Fibroblast of the aortic adventitia (primary cell): ENCODE measurements around the gene PADI3. TPM values are rescaled to one million over a fixed set of nuclear protein-coding genes. Genes with fewer than 3 reads are reported as not detected.

Source experiments
- DNase-seq: peaks from one replicate; pipeline ENCODE4 v3.0.0-alpha.2; 2010; ENCODE audit warnings: low read depth
- H3K4me3 ChIP-seq: 2 replicates; pipeline ENCODE4 v1.5.1; 2011; ENCODE audit warnings: low read depth, mild to moderate bottlenecking, control low read depth, low read length, moderate library complexity
- total RNA-seq: library from RNA; depleted of rRNA; stranded (reverse); fragments of >200 nt; gene quantifications from 2 replicates; pipeline ENCODE4 v1.2.3, GENCODE V29; 2012; ENCODE audit warnings: low replicate concordance
- TF ChIP-seq, protein P1 (sequence below): IDR thresholded peaks from 2 replicates; pipeline ENCODE4 v1.5.1; 2011; ENCODE audit warnings: mild to moderate bottlenecking, low read length, control low read depth, inconsistent platforms; ENCODE audit not compliant: insufficient read depth

Gene PADI3
- total RNA-seq, 1 donor, result not detected

DNA sequence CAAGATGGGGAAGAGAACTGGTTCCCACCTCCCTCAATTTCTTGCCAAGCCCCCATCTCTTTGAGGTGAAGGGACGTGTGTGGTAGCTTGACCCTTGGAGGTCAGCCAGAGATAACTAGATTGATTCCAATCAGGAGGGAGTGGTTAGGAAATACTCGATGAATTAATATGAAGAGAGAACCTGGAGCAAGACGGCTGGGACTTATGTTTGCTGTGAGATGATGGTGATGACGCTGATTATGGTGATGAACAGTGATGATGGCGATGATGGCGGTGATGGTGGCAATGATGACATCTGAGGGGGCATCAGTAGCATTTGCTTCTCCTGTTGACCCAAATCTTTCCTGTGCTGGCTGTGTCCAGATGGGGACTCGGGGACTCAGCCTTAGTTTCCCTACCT lies 43.2 kb upstream of the PADI3 start:
- H3K4me3 ChIP-seq, result no peak overlapping the region
- TF ChIP-seq, protein P1, sequence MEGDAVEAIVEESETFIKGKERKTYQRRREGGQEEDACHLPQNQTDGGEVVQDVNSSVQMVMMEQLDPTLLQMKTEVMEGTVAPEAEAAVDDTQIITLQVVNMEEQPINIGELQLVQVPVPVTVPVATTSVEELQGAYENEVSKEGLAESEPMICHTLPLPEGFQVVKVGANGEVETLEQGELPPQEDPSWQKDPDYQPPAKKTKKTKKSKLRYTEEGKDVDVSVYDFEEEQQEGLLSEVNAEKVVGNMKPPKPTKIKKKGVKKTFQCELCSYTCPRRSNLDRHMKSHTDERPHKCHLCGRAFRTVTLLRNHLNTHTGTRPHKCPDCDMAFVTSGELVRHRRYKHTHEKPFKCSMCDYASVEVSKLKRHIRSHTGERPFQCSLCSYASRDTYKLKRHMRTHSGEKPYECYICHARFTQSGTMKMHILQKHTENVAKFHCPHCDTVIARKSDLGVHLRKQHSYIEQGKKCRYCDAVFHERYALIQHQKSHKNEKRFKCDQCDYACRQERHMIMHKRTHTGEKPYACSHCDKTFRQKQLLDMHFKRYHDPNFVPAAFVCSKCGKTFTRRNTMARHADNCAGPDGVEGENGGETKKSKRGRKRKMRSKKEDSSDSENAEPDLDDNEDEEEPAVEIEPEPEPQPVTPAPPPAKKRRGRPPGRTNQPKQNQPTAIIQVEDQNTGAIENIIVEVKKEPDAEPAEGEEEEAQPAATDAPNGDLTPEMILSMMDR, result no peak
- no peak for DNase-seq

DNA sequence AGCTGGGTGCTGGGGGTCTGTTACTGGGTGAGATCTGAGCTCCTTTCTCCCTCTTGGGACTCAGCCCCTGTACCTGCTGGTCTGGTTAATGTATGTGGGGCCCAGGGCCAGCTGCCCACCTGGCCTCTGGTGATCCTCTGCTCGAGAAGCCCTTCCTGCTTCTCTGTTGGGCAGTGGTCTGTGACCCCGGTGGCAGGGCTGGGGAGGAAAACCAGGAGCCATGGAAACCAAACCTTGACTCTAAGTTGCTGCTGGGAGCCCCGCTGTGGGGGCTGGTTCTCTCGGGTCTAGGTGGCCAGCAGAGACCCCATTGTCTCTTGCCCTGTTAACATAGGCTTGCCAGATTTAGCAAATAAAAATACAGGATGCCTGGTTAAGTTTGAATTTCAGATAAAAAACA lies 42.7 kb upstream of the PADI3 start:
- TF ChIP-seq, protein P1, result no peak
- no peak overlapping the region for H3K4me3 ChIP-seq
- no peak for DNase-seq

DNA sequence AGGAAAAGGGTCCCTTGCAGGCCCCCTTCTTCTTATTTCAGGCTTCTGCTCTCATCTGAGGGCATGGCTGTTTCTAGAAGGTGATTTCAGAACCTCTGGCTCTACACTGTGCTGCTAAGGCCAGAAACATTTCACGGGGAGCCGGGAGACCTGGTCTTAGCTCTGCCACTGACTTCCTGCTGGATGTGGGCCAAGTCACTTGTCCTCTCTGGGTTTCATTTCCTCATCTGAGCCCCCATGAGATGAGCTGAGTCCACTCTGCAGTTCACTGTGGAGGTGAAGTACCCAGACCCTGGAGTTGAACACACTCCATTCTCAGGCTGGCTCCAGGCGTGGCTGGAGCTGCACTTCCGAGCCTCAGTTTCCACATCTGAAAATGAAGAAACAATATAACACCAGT lies 41.9 kb upstream of the PADI3 start:
- H3K4me3 ChIP-seq, result no peak overlapping the region
- DNase-seq, result no peak
- TF ChIP-seq, protein P1, result no peak

DNA sequence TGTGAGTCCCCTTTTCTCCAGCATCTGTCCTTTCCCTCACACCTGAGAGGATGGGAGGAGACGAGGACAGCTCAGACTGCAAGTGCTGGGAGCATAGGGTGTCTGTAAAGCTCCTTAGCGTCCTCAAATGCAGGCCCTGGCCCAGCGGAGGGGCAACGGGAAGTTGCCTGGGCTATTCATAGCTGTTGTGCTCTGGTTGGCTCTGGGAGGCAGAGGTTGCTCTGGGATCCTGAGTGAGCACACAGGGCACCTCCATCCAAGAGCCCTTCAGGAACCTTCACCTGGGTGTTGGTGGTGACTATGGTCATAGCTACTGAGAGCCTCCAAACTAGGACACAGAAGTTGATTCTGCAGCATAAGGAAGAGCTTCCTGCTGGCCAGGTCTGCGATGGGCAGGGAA lies 41.4 kb upstream of the PADI3 start:
- TF ChIP-seq, protein P1, result no peak
- no peak for DNase-seq
- H3K4me3 ChIP-seq, result no peak overlapping the region

DNA sequence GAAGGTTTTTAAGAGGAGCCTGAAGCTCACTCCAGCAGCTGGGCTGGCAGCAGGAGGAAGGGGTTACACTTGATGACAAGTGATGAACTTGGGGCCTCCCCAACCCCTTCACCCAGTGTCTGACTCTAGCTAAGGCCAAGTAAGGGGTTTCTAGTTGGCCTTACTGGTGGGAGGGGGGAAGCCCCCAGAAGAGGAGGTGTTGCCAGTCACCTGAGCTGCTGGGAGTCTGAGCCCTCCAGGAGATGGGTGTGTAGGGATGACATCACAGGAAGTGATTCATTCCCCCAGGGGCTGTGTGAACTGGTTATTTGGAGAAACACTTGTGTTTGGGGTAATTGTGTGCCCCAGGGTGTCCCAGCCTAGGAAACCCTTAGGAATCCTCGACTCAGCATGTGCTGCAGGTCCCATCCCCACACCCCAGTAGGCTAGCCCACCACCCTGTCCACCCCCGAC lies 40.9 kb upstream of the PADI3 start:
- DNase-seq, result peak; percentile 79
- TF ChIP-seq, protein P1, result no peak
- H3K4me3 ChIP-seq, result no peak overlapping the region

DNA sequence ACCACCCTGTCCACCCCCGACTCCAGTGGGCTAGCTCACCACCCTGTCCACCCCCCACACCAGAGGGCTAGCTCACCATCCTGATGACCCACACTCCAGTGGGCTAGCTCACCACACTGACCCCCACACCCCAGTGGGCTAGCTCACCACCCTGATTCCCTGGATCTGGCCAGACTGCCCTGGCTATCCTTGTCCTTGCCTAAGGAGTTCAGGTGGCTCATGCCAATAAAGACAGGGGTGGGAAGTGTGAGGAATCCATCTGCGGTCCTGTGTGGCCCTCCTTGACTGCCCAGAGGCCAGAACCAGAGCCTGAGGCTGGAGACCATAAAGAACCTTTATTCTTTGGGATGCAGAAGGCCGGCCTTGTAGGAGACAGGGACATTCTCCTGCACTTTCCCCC lies 40.4 kb upstream of the PADI3 start:
- no peak overlapping the region for H3K4me3 ChIP-seq
- TF ChIP-seq, protein P1, result no peak
- no peak for DNase-seq

DNA sequence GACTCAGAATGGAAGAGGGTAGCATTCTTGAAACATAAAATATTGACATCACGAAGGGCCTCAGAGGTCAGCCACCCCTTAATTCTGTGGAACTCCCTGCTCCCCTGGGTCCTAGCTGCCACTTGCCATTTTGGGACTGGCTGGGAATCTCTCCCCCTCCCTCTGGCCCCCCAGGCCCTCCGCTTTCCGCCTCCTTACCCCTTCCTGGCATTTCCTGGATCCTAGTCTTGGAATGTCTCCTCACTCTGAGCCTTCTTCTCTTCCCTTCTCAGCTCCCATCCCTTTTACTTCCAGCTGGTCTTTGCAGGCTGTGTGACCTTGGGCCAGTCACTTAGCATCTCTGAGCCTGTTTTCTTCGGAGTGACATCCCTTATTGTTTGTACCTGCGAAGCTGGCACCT lies 39.5 kb upstream of the PADI3 start:
- no peak for DNase-seq
- TF ChIP-seq, protein P1, result no peak
- no peak overlapping the region for H3K4me3 ChIP-seq
